Ishikawa (cell line): Measurements from ENCODE around the gene GALNT9.

Source experiments
- CEBPB ChIP-seq: IDR thresholded peaks from 2 replicates; pipeline ENCODE4 v1.6.1; 2012
- CREB1 ChIP-seq: IDR thresholded peaks from 2 replicates; pipeline ENCODE4 v1.6.1; 2012; ENCODE audit warnings: low read depth
- EGR1 ChIP-seq: IDR thresholded peaks from 2 replicates; pipeline ENCODE4 v1.6.1; 2012
- EP300 ChIP-seq: IDR thresholded peaks from 2 replicates; pipeline ENCODE4 v1.6.1; 2012; ENCODE audit warnings: borderline replicate concordance
- FOXM1 ChIP-seq: IDR thresholded peaks from 2 replicates; pipeline ENCODE4 v1.6.1; 2012; ENCODE audit warnings: low read depth, borderline replicate concordance
- RAD21 ChIP-seq: IDR thresholded peaks from 2 replicates; pipeline ENCODE4 v1.6.1; 2012; ENCODE audit warnings: low read depth
- TAF1 ChIP-seq: IDR thresholded peaks from 2 replicates; pipeline ENCODE4 v1.6.1; 2012; ENCODE audit warnings: low read depth, mild to moderate bottlenecking
- TCF12 ChIP-seq: IDR thresholded peaks from 2 replicates; pipeline ENCODE4 v1.6.1; 2012; ENCODE audit warnings: low read depth
- TEAD4 ChIP-seq: IDR thresholded peaks from 2 replicates; pipeline ENCODE4 v1.6.1; 2012
- YY1 ChIP-seq: IDR thresholded peaks from 2 replicates; pipeline ENCODE4 v1.6.1; 2012; ENCODE audit warnings: low read depth
- ZBTB7A ChIP-seq: IDR thresholded peaks from 2 replicates; pipeline ENCODE4 v1.6.1; 2012; ENCODE audit warnings: low read depth
- TF ChIP-seq, protein P1 (sequence below): IDR thresholded peaks from 2 replicates; pipeline ENCODE4 v1.6.1; 2012; ENCODE audit warnings: low read depth, mild to moderate bottlenecking
- TF ChIP-seq, protein P2 (sequence below): IDR thresholded peaks from 2 replicates; pipeline ENCODE4 v1.6.1; 2012

DNA sequence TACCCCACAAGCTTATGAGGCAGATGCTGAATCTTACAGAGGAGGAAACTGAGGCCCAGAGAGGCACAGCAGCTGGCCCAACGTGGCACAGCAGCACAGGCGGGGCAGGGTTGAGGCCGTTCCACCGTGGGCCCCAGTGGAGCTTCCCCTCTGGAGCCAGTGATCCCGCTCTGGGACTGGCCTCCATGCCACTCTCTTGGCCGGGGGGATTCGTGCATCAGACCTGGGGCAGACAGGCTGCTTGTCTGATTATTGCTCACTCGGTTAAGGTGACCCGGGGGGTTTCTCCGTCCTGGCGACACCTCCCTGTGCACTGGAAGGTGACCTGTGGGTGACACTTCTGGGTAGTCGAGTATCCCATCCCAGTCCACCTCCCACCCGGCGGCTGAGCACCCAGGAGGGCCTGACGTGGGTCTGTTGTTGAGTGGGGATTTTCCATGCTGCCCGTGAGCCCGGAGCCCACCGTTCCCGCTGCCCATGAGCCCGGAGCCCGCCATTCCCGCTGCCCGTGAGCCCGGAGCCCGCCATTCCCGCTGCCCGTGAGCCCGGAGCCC lies 157.3 kb downstream of the GALNT9 start:
- TF ChIP-seq ZBTB7A (no peak), YY1 (no peak), EP300 (no peak), RAD21 (no peak), TAF1 (no peak), EGR1 (no peak), TCF12 (no peak), TEAD4 (no peak), FOXM1 (no peak), CEBPB (no peak), CREB1 (no peak)
- TF ChIP-seq, protein P1, sequence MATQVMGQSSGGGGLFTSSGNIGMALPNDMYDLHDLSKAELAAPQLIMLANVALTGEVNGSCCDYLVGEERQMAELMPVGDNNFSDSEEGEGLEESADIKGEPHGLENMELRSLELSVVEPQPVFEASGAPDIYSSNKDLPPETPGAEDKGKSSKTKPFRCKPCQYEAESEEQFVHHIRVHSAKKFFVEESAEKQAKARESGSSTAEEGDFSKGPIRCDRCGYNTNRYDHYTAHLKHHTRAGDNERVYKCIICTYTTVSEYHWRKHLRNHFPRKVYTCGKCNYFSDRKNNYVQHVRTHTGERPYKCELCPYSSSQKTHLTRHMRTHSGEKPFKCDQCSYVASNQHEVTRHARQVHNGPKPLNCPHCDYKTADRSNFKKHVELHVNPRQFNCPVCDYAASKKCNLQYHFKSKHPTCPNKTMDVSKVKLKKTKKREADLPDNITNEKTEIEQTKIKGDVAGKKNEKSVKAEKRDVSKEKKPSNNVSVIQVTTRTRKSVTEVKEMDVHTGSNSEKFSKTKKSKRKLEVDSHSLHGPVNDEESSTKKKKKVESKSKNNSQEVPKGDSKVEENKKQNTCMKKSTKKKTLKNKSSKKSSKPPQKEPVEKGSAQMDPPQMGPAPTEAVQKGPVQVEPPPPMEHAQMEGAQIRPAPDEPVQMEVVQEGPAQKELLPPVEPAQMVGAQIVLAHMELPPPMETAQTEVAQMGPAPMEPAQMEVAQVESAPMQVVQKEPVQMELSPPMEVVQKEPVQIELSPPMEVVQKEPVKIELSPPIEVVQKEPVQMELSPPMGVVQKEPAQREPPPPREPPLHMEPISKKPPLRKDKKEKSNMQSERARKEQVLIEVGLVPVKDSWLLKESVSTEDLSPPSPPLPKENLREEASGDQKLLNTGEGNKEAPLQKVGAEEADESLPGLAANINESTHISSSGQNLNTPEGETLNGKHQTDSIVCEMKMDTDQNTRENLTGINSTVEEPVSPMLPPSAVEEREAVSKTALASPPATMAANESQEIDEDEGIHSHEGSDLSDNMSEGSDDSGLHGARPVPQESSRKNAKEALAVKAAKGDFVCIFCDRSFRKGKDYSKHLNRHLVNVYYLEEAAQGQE = no peak
- TF ChIP-seq, protein P2, sequence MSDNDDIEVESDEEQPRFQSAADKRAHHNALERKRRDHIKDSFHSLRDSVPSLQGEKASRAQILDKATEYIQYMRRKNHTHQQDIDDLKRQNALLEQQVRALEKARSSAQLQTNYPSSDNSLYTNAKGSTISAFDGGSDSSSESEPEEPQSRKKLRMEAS = no peak
